GM18861 (cell line): ENCODE data around the gene DOCK10.
"Not testable (repeated sequence)": the region's sequence is repeated elsewhere in the genome, so short reads cannot be mapped to it uniquely, and the experiment has no call there.

Experiments used
- ATAC-seq: cut with Tn5 transposase; IDR thresholded peaks from one replicate; pipeline ENCODE4 v1.9.1; 2021; ENCODE audit not compliant: unreplicated experiment

The DOCK10 gene

DNA sequence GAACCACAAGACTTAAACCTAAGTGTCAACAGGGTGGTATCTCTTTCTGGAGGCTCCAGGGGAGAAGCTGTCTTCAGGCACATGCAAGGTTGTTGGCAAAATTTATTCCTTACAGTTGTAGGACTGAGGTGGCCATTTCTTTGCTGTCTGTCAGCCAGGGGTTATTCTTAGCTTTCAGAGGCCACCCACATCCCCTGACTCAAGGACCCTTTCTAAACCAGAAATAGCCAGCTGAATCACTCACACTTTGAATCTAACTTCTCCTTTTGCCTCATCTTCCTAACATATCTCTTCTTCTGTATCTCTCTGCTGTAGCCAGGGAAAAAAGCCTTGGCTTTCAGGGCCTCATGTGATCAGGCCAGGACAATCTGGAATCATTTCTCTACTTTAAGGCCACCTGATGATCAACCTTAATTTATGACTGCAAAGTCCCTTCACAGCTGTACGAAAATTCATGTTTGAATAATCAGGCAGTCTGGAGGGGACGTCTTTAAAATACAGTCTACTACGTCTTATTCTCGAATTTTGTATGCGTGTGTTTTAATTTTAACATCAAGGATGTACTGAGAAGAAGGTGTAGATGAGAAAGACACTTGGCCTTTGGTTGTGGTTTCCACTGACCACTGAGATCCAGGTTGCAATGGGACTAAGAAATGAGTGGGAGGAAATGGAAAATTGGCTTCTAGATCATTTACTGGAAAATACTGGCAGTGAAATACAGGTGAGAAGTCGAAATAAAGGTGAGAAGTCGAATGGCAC, 90.4 kb downstream of the DOCK10 start:
- no peak for ATAC-seq

- no peak for ATAC-seq
Measured at GRCh38 chr2:224948859-224949258, 93.4 kb downstream of the DOCK10 start.

- ATAC-seq = no peak
Measured at GRCh38 chr2:224948005-224948404, 94.3 kb downstream of the DOCK10 start.

DNA sequence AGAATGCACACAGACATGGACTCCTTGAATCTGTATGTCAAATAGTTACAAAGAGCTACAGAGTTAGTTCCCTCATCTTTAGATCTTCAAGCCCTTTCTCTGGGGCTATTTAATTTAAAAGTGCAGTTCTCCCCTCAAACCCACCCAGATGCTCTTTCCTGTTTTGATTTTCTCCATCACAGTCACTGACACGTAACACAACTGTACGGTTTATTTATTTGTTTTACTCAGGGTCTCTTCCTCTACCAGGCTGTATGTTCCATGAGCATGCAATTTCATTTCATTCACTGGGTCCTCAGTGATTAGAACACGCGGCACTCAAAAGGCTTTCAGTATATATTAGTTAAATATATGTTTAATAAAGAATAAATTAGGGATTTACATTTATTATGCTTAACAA, 94.7 kb downstream of the DOCK10 start:
- ATAC-seq = no peak

DNA sequence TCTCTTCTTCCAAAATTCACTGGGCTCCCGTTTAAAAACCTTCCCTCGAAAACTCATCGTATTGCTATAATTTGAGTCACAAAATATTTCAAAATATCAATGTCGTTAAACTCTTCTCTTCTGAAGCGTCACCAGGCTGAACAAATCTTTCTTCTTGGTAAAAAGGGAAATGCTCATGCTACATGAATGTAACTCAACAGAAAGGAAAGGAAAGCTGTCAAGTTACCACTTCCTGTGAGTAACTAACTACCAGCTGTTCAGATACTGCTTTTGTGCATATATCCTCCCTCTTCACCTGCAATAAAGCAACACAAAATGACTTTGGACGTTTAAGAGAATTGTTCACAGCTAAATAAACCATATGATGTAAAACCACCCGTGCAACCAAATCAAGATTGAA, 95.4 kb downstream of the DOCK10 start:
- ATAC-seq = peak; percentile 81

GRCh38 chr2:224944707-224945547, 97.3 kb downstream of the DOCK10 start:
- no peak for ATAC-seq

DNA sequence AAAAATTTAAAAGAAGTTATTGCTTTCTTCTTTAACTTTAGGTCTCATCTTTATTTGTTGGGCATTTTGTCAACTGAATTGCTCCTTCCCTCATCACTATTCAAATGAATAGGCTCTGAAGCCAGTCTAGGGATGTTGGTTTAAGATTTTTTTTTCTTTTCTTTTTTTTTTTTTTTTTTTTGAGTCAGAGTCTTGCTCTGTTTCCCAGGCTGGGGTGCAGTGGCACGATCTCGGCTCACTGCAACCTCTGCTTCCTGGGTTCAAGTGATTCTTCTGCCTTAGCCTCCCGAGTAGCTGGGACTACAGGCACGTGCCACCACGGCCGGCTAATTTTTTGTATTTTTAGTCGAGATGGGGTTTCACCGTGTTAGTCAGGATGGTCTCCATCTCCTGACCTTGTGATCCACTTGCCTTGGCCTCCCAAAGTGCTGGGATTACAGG, 98.6 kb downstream of the DOCK10 start:
- ATAC-seq = not testable (repeated sequence)

DNA sequence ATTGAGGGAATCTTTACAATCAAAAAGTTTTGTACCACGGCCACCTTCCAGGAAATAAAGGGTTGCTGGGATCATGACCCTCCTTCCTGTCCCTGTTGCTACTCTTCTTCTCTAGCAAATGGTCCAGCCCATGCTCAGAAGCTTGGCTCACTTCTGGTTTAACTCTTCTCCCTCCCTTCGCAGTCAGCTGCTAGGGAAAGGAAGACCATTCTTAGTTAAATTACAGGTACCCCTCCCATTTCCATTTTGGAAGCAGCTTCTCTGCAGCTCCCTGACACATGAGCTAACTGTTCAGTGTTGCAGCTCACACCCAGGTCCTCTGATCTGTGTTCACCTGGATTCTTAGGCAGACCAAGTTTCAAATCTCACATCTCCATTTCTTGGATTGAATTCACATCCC, 100.3 kb downstream of the DOCK10 start:
- no peak for ATAC-seq

DNA sequence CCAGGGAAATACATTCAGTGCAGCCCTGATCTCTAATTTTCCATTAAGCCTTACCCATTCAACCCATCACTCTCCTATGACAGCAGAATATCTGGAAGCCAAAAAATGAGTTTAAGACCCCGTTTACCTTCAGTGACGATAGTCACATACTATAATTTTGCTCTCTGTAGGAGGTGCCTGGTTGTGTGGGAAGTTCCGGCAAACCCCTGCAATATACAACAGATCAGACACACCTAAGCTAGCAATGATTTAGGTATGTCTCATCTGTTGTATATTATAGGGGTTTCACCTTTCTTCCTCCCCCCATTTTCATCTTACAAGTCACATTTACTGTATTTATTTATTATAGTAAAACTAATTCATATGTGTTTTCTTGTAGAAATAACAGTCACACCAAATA, 101.7 kb downstream of the DOCK10 start:
- no peak for ATAC-seq

GRCh38 chr2:224938651-224939182, 103.6 kb downstream of the DOCK10 start:
- ATAC-seq = peak; percentile 45

GRCh38 chr2:224937887-224938286, 104.4 kb downstream of the DOCK10 start:
- ATAC-seq = peak; percentile 89

DNA sequence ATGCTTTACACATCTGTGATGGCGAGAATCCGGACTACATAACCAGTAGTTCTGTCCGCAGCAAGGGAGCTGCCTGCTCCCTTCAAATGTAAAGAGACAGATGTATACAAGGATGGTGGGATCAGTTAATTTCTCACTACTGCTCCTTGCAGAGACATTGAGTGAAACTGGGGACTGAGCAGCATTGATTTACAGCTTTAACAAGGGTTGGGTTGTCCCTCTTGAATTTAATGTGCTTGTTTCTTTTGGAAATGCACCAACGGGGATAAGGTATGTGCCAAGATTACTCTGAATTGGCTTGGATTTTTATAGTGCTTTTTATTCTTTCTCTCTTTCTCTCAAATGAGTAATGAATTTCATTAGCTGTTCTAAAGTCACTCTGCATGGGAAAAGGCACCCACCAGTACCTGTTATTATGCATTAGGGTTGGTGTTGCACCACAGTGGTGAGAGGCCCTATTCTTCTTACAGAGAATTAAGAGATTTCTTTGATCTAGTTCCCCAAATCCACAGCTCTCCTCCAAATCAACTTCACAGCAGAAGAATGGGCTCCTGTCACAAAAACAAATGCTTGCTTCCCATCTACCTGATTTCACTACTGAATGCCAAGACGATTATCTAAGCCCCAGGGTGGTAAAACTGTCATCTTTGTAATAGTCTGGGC, 107.6 kb downstream of the DOCK10 start:
- ATAC-seq = no peak

GRCh38 chr2:224933431-224933830, 108.8 kb downstream of the DOCK10 start:
- no peak for ATAC-seq

- ATAC-seq = no peak
Measured at GRCh38 chr2:224932522-224932921, 109.7 kb downstream of the DOCK10 start.

- no peak for ATAC-seq
Measured at GRCh38 chr2:224931956-224932355, 110.3 kb downstream of the DOCK10 start.

DNA sequence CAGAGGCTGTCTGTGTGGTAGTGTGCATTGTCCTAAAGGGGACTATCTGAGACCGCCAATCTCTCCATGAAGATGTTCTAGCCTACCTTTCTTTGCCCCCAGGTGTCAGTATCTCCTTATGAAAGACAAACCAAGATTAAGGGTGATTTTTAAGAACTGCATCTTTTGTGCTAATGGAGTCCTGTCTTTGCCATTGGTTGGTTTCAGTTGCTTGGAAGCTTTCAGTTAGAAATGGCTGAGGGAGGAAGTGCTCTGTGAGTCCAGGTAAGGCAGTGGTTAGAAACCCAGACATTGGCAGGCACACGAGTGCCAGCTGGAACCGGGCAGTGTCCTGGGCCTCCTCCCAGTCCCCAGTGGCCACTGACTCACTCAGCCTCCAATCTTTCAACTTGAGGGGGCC, 111.3 kb downstream of the DOCK10 start:
- peak; percentile 31 for ATAC-seq

- no peak for ATAC-seq
Measured at GRCh38 chr2:224930124-224930523, 112.1 kb downstream of the DOCK10 start.

- ATAC-seq = no peak
Measured at GRCh38 chr2:224929512-224929911, 112.8 kb downstream of the DOCK10 start.

DNA sequence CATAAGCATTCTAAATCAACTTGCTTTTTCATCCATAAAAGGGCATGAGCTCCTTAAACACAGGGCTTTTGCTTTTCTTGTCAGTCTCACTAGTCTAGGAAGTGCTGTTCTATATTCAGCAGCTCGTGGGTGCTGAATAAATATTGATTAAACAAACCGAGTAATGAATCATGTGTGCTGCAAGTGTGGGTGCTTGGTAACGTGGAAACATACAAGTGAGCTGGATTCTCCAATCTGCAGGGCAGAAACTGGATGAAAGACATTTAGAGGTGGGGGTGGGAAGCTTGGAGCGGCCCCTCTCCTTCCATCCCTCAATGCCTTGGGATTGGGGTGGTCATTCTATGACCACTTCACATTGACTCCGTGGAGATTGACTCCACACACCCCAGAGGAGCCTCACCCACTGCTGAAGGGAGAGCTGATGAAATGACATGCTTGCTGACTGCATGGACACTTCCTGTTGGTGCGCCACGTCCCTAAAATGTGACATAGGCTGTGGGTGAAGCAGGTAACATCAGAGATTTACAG, 114.6 kb downstream of the DOCK10 start:
- ATAC-seq = no peak

DNA sequence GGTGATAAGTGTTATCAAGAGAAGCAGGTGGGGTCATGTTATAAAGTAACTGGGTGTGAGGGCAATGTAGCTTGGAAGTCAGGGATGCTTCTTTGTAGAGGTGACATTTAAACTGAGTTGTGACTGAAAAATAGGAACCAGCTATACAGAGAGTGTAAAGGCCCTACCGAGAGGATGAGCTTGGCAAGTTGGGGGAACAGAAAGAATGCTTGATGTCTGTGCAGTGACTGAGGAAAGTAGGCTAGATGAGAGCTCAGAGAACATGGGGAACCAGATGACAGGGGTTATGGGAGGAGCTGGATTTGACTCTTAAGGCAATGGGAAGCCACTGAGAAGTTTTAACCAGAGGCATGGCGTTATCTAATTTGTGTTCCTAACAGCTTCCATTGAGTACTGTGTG, 115.3 kb downstream of the DOCK10 start:
- ATAC-seq = no peak

- no peak for ATAC-seq
Measured at GRCh38 chr2:224925810-224926100, 116.5 kb downstream of the DOCK10 start.
